Naive B cell (primary cell): ENCODE data around the gene GRK5. TPM values are rescaled to one million over a fixed set of nuclear protein-coding genes. Genes with fewer than 3 reads are reported as not detected.
"Not testable (repeated sequence)": the region's sequence is repeated elsewhere in the genome, so short reads cannot be mapped to it uniquely, and the experiment has no call there.

Experiments
- ATAC-seq, 2 donors: fragments of 150-1000 bp; cut with Tn5 transposase; 2 replicates each; pipeline ENCODE4 v1.10.0; 2021; ENCODE audit warnings: low read depth in 2 of 2, mild to moderate bottlenecking in 2 of 2, moderate library complexity in 2 of 2
- DNase-seq: peaks from one replicate; pipeline ENCODE4 v3.0.0; 2022
- H3K27ac Mint-ChIP-seq, 6 donors: one replicate each; pipeline ENCODE4 v1.8.0; 2020 to 2022; ENCODE audit warnings: mild to moderate bottlenecking in 6 of 6, mixed read lengths in 6 of 6, moderate library complexity in 5 of 6, inconsistent platforms in 2 of 6
- H3K27me3 Mint-ChIP-seq, 3 donors: one replicate each; pipeline ENCODE4 v1.8.0; 2021 to 2022; ENCODE audit warnings: mixed read lengths in 3 of 3, mild to moderate bottlenecking in 1 of 3
- H3K36me3 Mint-ChIP-seq, 2 donors: one replicate each; pipeline ENCODE4 v1.8.0; 2020 to 2022; ENCODE audit warnings: mixed read lengths in 2 of 2, inconsistent platforms in 1 of 2, mild to moderate bottlenecking in 1 of 2
- H3K4me1 Mint-ChIP-seq, 3 donors: one replicate each; pipeline ENCODE4 v1.8.0; 2020 to 2022; ENCODE audit warnings: mixed read lengths in 3 of 3, inconsistent platforms in 1 of 3, mild to moderate bottlenecking in 1 of 3, moderate library complexity in 1 of 3
- H3K4me3 Mint-ChIP-seq, 8 donors: one replicate each; pipeline ENCODE4 v1.8.0; 2020 to 2022; ENCODE audit warnings: mild to moderate bottlenecking in 8 of 8, mixed read lengths in 8 of 8, moderate library complexity in 8 of 8, inconsistent platforms in 2 of 8
- H3K9me3 Mint-ChIP-seq, 7 donors: one replicate each; pipeline ENCODE4 v1.8.0; 2020 to 2022; ENCODE audit warnings: mixed read lengths in 7 of 7, mild to moderate bottlenecking in 5 of 7, inconsistent platforms in 2 of 7, moderate library complexity in 1 of 7
- polyA plus RNA-seq, 6 donors: library from polyadenylated mRNA; unstranded; fragments of 300-500 nt; fragmentation: Illumina TruSeq; gene quantifications; one replicate each; pipeline ENCODE4 v1.2.3, GENCODE V29; 2021; ENCODE audit warnings: low read depth in 6 of 6

GRK5 gene
- polyA plus RNA-seq, 6 donors from 2014 or later: 7.2 to 24.6 (median 13.7) TPM

GRCh38 chr10:119252051-119252465 is 44.7 kb downstream of the GRK5 start:
- Mint-ChIP-seq H3K4me3 (no peak overlapping the region), H3K4me1 (peaks cover 18 to 43% (median 34%) of the 10 kb centered on the region in 3 donors), H3K27me3 (no peaks in the 10 kb centered on the region), H3K36me3 (peaks cover 0 to 6% of the 10 kb centered on the region in 2 donors), H3K27ac (peak overlapping the region in 4 of 6 donors; percentile 3 to 97 (median 68)), H3K9me3 (no peaks in the 10 kb centered on the region)
- ATAC-seq (no peak), DNase-seq (no peak)

- Mint-ChIP-seq H3K27me3 (no peaks in the 10 kb centered on the region), H3K4me3 (peak overlapping the region in 1 of 8 donors; percentile 53), H3K36me3 (peaks cover 0 to 6% of the 10 kb centered on the region in 2 donors), H3K4me1 (peaks cover 18 to 42% (median 33%) of the 10 kb centered on the region in 3 donors), H3K27ac (peak overlapping the region in 5 of 6 donors; percentile 57 to 83 (median 76)), H3K9me3 (no peaks in the 10 kb centered on the region)
- no peak for DNase-seq
- ATAC-seq: no peak
These were observed 45.2 kb downstream of the GRK5 start for GRCh38 chr10:119252470-119253151.

GRCh38 chr10:119253433-119254174 is 46.2 kb downstream of the GRK5 start:
- Mint-ChIP-seq H3K27ac (peak overlapping the region in 5 of 6 donors; percentile 19 to 83 (median 78)), H3K27me3 (no peaks in the 10 kb centered on the region), H3K4me1 (peaks cover 27 to 42% (median 42%) of the 10 kb centered on the region in 3 donors), H3K9me3 (no peaks in the 10 kb centered on the region), H3K4me3 (no peak overlapping the region), H3K36me3 (peaks cover 0 to 6% of the 10 kb centered on the region in 2 donors)
- DNase-seq: no peak
- ATAC-seq: no peak

GRCh38 chr10:119254335-119254734 is 47.0 kb downstream of the GRK5 start:
- peaks cover 30 to 46% (median 43%) of the 10 kb centered on the region in 3 donors for H3K4me1 Mint-ChIP-seq
- DNase-seq: no peak
- H3K27me3 Mint-ChIP-seq: no peaks in the 10 kb centered on the region
- peak overlapping the region in 5 of 6 donors; percentile 18 to 83 (median 68) for H3K27ac Mint-ChIP-seq
- peaks cover 0 to 1% (median 0%) of the 10 kb centered on the region in 7 donors for H3K9me3 Mint-ChIP-seq
- H3K4me3 Mint-ChIP-seq: no peak overlapping the region
- H3K36me3 Mint-ChIP-seq: peaks cover 0 to 6% of the 10 kb centered on the region in 2 donors
- no peak for ATAC-seq

GRCh38 chr10:119256030-119256429 is 48.7 kb downstream of the GRK5 start:
- Mint-ChIP-seq H3K36me3 (peaks cover 0 to 6% of the 10 kb centered on the region in 2 donors), H3K27ac (peak overlapping the region in 2 of 6 donors; percentile 57 to 83), H3K4me3 (no peak overlapping the region), H3K4me1 (peaks cover 31 to 48% (median 36%) of the 10 kb centered on the region in 3 donors), H3K27me3 (no peaks in the 10 kb centered on the region), H3K9me3 (peaks cover 0 to 1% (median 0%) of the 10 kb centered on the region in 7 donors)
- DNase-seq: no peak
- no peak for ATAC-seq

- no peak for ATAC-seq
- H3K9me3 Mint-ChIP-seq: peaks cover 0 to 1% (median 0%) of the 10 kb centered on the region in 7 donors
- H3K36me3 Mint-ChIP-seq: peaks cover 0 to 6% of the 10 kb centered on the region in 2 donors
- peak overlapping the region in 3 of 6 donors; percentile 39 to 64 (median 62) for H3K27ac Mint-ChIP-seq
- H3K27me3 Mint-ChIP-seq: no peaks in the 10 kb centered on the region
- H3K4me3 Mint-ChIP-seq: no peak overlapping the region
- H3K4me1 Mint-ChIP-seq: peaks cover 31 to 46% (median 34%) of the 10 kb centered on the region in 3 donors
- no peak for DNase-seq
These were observed 49.5 kb downstream of the GRK5 start for GRCh38 chr10:119256897-119257296.

- H3K4me3 Mint-ChIP-seq: no peak overlapping the region
- peaks cover 26 to 35% (median 30%) of the 10 kb centered on the region in 3 donors for H3K4me1 Mint-ChIP-seq
- ATAC-seq: no peak
- no peaks in the 10 kb centered on the region for H3K27me3 Mint-ChIP-seq
- H3K27ac Mint-ChIP-seq: peak overlapping the region in 5 of 6 donors; percentile 54 to 79 (median 71)
- DNase-seq: no peak
- H3K36me3 Mint-ChIP-seq: peaks cover 0 to 6% of the 10 kb centered on the region in 2 donors
- peaks cover 0 to 1% (median 0%) of the 10 kb centered on the region in 7 donors for H3K9me3 Mint-ChIP-seq
These were observed 50.6 kb downstream of the GRK5 start for GRCh38 chr10:119257899-119258419.

GRCh38 chr10:119259345-119259744 is 52.0 kb downstream of the GRK5 start:
- DNase-seq (no peak), ATAC-seq (no peak)
- H3K36me3 Mint-ChIP-seq: peaks cover 0 to 6% of the 10 kb centered on the region in 2 donors
- H3K4me1 Mint-ChIP-seq: peaks cover 19 to 27% (median 24%) of the 10 kb centered on the region in 3 donors
- H3K9me3 Mint-ChIP-seq: peaks cover 0 to 1% (median 0%) of the 10 kb centered on the region in 7 donors
- peak overlapping the region in 3 of 6 donors; percentile 44 to 73 (median 69) for H3K27ac Mint-ChIP-seq
- H3K27me3 Mint-ChIP-seq: no peaks in the 10 kb centered on the region
- no peak overlapping the region for H3K4me3 Mint-ChIP-seq

GRCh38 chr10:119261016-119261415 is 53.6 kb downstream of the GRK5 start:
- not testable (repeated sequence) for H3K27me3 Mint-ChIP-seq, ATAC-seq

GRCh38 chr10:119263951-119264617 is 56.7 kb downstream of the GRK5 start:
- Mint-ChIP-seq H3K36me3 (no peaks in the 10 kb centered on the region), H3K4me3 (no peak overlapping the region), H3K27me3 (no peaks in the 10 kb centered on the region), H3K4me1 (peaks cover 20 to 45% (median 26%) of the 10 kb centered on the region in 3 donors), H3K27ac (peak overlapping the region; percentile 52 to 100 (median 84)), H3K9me3 (peaks cover 0 to 1% (median 0%) of the 10 kb centered on the region in 7 donors)
- DNase-seq: no peak
- ATAC-seq: no peak

More at GRCh38 chr10:119261016-119261415, 53.6 kb downstream of the GRK5 start:
- not testable (repeated sequence) for H3K4me3 Mint-ChIP-seq, H3K9me3 Mint-ChIP-seq, DNase-seq, H3K27ac Mint-ChIP-seq, H3K36me3 Mint-ChIP-seq
- H3K4me1 Mint-ChIP-seq: peaks cover 26 to 32% (median 27%) of the 10 kb centered on the region in 3 donors

- H3K27ac Mint-ChIP-seq: peak overlapping the region; percentile 75 to 100 (median 94)
- H3K9me3 Mint-ChIP-seq: no peaks in the 10 kb centered on the region
- ATAC-seq (no peak), DNase-seq (no peak)
- H3K4me1 Mint-ChIP-seq: peaks cover 27 to 54% (median 35%) of the 10 kb centered on the region in 3 donors
- no peaks in the 10 kb centered on the region for H3K36me3 Mint-ChIP-seq
- H3K27me3 Mint-ChIP-seq: no peaks in the 10 kb centered on the region
- no peak overlapping the region for H3K4me3 Mint-ChIP-seq
These were observed 58.3 kb downstream of the GRK5 start for GRCh38 chr10:119265691-119266090.

- Mint-ChIP-seq H3K9me3 (no peaks in the 10 kb centered on the region), H3K4me3 (no peak overlapping the region), H3K27ac (peak overlapping the region; percentile 100), H3K36me3 (no peaks in the 10 kb centered on the region), H3K27me3 (no peaks in the 10 kb centered on the region), H3K4me1 (peaks cover 42 to 71% (median 52%) of the 10 kb centered on the region in 3 donors)
- no peak for DNase-seq
- ATAC-seq: no peak
These were observed 60.0 kb downstream of the GRK5 start for GRCh38 chr10:119267384-119267783.

- H3K27me3 Mint-ChIP-seq: no peaks in the 10 kb centered on the region
- no peaks in the 10 kb centered on the region for H3K9me3 Mint-ChIP-seq
- H3K36me3 Mint-ChIP-seq: no peaks in the 10 kb centered on the region
- DNase-seq (no peak), ATAC-seq (no peak)
- H3K27ac Mint-ChIP-seq: peak overlapping the region; percentile 100
- H3K4me3 Mint-ChIP-seq: peak overlapping the region in 6 of 8 donors; percentile 13 to 84 (median 63)
- H3K4me1 Mint-ChIP-seq: peaks cover 52 to 80% (median 61%) of the 10 kb centered on the region in 3 donors
These were observed 61.1 kb downstream of the GRK5 start for GRCh38 chr10:119268428-119268827.
